Measurements from ENCODE around the gene HOXA10.

HOXA10 gene

GRCh38 chr7:27173956-27174873 is at the start of gene HOXA10:
HOXA10 (minus strand) TSS chr7:27174320; CDS start chr7:27174306, 14 bp downstream.
- no peak for DNase-seq (ENCODE audit: low spot score)

- DNase-seq (ENCODE audit: low spot score) = no peak
Measured at GRCh38 chr7:27221201-27221797, 47.2 kb upstream of the HOXA10 start.

GRCh38 chr7:27220440-27220955 is 46.4 kb upstream of the HOXA10 start:
- no peak for DNase-seq (ENCODE audit: low spot score)

GRCh38 chr7:27219821-27220220 is 45.7 kb upstream of the HOXA10 start:
- DNase-seq (ENCODE audit: low spot score) = no peak

- DNase-seq (ENCODE audit: low spot score) = no peak
Measured at GRCh38 chr7:27217951-27218350, 43.8 kb upstream of the HOXA10 start.

GRCh38 chr7:27215356-27215755 is 41.2 kb upstream of the HOXA10 start:
- DNase-seq (ENCODE audit: low spot score) = no peak

GRCh38 chr7:27214239-27214950 is 40.3 kb upstream of the HOXA10 start:
- DNase-seq (ENCODE audit: low spot score) = no peak

- no peak for DNase-seq (ENCODE audit: low spot score)
Measured at GRCh38 chr7:27213433-27214238, 39.5 kb upstream of the HOXA10 start.

GRCh38 chr7:27212497-27213432 is 38.6 kb upstream of the HOXA10 start:
- DNase-seq (ENCODE audit: low spot score) = no peak

GRCh38 chr7:27211764-27212204 is 37.7 kb upstream of the HOXA10 start:
- no peak for DNase-seq (ENCODE audit: low spot score)

- no peak for DNase-seq (ENCODE audit: low spot score)
Measured at GRCh38 chr7:27211084-27211446, 36.9 kb upstream of the HOXA10 start.

- DNase-seq (ENCODE audit: low spot score) = no peak
Measured at GRCh38 chr7:27210441-27211083, 36.4 kb upstream of the HOXA10 start.

- DNase-seq (ENCODE audit: low spot score) = no peak
Measured at GRCh38 chr7:27209933-27210440, 35.9 kb upstream of the HOXA10 start.

GRCh38 chr7:27208998-27209397 is 34.9 kb upstream of the HOXA10 start:
- no peak for DNase-seq (ENCODE audit: low spot score)

GRCh38 chr7:27207348-27207985 is 33.3 kb upstream of the HOXA10 start:
- DNase-seq (ENCODE audit: low spot score) = no peak

GRCh38 chr7:27205325-27206280 is 31.5 kb upstream of the HOXA10 start:
- no peak for DNase-seq (ENCODE audit: low spot score)

GRCh38 chr7:27204851-27205322 is 30.8 kb upstream of the HOXA10 start:
- DNase-seq (ENCODE audit: low spot score) = no peak
